Esophagus muscularis mucosa (tissue), 4 donors: ENCODE data around the gene SENP8. TPM values are rescaled to one million over a fixed set of nuclear protein-coding genes. Genes with fewer than 3 reads are reported as not detected.

Source experiments
- DNase-seq: peaks from one replicate; pipeline ENCODE4 v3.0.0-alpha.2; 2017; ENCODE audit errors: extremely low spot score
- H3K27ac ChIP-seq, 4 donors: fragments of 200-600 bp; sonication (generic); replicated peaks in 1 of 4; 1 replicate in 3 of 4; 2 replicates in 1 of 4; pipeline ENCODE4 v1.5.1; 2016 to 2019; ENCODE audit warnings: mild to moderate bottlenecking in 1 of 4
- H3K27me3 ChIP-seq, 4 donors: fragments of 200-600 bp; sonication (generic); one replicate each; pipeline versions ENCODE4 v1.5.1 to v1.6.0; 2016 to 2019
- H3K36me3 ChIP-seq, 4 donors: fragments of 200-600 bp; sonication (generic); one replicate each; pipeline ENCODE4 v1.5.1; 2016 to 2019
- H3K4me1 ChIP-seq, 4 donors: fragments of 200-600 bp; sonication (generic); one replicate each; pipeline ENCODE4 v1.5.1; 2016 to 2019
- H3K4me3 ChIP-seq, 4 donors: fragments of 200-600 bp; sonication (generic); 1 replicate in 2 of 4; 2 replicates in 2 of 4; pipeline ENCODE4 v1.5.1; 2016 to 2019; ENCODE audit warnings: mild to moderate bottlenecking in 4 of 4, moderate library complexity in 1 of 4
- H3K9me3 ChIP-seq, 4 donors: fragments of 200-600 bp; sonication (generic); 1 replicate in 3 of 4; 2 replicates in 1 of 4; pipeline ENCODE4 v1.5.1; 2016 to 2019
- EP300 ChIP-seq: sonication (generic); formaldehyde crosslinking; IDR thresholded peaks from one replicate; pipeline ENCODE4 v1.6.1; 2017; ENCODE audit warnings: antibody characterized with exemption
- POLR2A ChIP-seq: fragments of 450-650 bp; IDR thresholded peaks from one replicate; pipeline ENCODE4 v1.6.1; 2017; ENCODE audit warnings: antibody characterized with exemption, moderate library complexity, mild to moderate bottlenecking, low read depth
- POLR2AphosphoS5 ChIP-seq, 2 donors: sonication (generic); formaldehyde crosslinking; IDR thresholded peaks; one replicate each; pipeline ENCODE4 v1.6.1; 2017; ENCODE audit warnings: antibody characterized with exemption in 2 of 2
- WGBS: methylation state at CpG from one replicate; pipeline ENCODE4 v1.1.5; 2018; 5-methylcytosine and 5-hydroxymethylcytosine counted together
- intact Hi-C: fragments of 100-400 bp; cut with DNase I; formaldehyde crosslinking; loops from one replicate; pipeline ENCODE4 v1.15.1; 2023
- total RNA-seq, 4 donors: library from RNA; depleted of rRNA; stranded (reverse); fragments of >200 nt; gene quantifications; one replicate each; pipeline versions ENCODE4 v1.1.0 to v1.2.1, GENCODE V29; 2016
- TF ChIP-seq, protein P1 (sequence below), 3 experiments: fragments of 200-600 bp in 2 of 3; fragments of 450-650 bp in 1 of 3; sonication (generic) in 2 of 3; IDR thresholded peaks; one replicate each; pipeline ENCODE4 v1.5.1; 2017 to 2019; ENCODE audit warnings: antibody characterized with exemption in 3 of 3, mild to moderate bottlenecking in 2 of 3, moderate library complexity in 1 of 3

Gene SENP8
- total RNA-seq, 4 donors from 2014 or later, result 1.7 to 2.4 (median 2.0) TPM

DNA sequence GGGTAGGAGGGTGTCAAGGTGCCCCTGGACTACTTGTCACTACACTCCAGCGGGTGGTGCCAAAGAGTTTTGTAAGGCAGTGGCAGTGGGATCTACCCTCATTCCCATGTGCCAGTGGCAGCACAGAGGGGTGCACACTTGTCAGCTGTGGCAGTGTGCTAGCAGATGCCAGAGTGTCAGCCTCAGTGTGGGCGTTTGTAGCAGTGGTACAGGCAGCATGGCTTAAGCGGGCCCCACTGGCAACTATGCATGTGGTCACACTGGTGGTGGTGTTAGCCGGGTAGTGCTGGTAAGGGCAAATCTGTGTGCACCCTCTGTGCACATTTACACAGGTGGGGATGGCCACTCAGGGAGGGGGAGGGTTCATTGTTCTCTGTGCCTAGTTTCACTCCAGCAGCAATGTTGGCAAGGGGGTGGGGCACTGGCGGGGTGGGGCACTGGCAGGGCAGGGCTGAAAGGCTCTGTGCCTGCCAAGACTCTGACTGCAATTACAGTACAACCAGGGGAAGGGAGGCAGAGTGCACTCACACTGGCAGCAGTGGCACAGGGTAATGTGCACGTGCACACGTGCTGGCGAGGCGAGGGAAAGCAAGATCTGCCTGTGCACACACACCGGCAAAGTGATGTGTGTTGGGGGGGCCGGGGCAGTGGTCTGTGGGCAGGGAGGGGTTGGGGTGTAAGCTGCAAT lies 32.0 kb upstream of the SENP8 start:
- 85% methylated on average over 11 of the region's 11 CpGs for WGBS
- Histone ChIP-seq H3K9me3 (no peaks in the 10 kb centered on the region), H3K4me1 (peaks cover 0 to 30% (median 20%) of the 10 kb centered on the region in 4 donors), H3K36me3 (no peaks in the 10 kb centered on the region), H3K27ac (no peak overlapping the region), H3K4me3 (no peak overlapping the region), H3K27me3 (no peaks in the 10 kb centered on the region)
- no peak for DNase-seq
- TF ChIP-seq POLR2A (no peak), POLR2AphosphoS5 (IDR thresholded peaks at IDR 0.05) (no peak), EP300 (no peak)
- TF ChIP-seq, protein P1, sequence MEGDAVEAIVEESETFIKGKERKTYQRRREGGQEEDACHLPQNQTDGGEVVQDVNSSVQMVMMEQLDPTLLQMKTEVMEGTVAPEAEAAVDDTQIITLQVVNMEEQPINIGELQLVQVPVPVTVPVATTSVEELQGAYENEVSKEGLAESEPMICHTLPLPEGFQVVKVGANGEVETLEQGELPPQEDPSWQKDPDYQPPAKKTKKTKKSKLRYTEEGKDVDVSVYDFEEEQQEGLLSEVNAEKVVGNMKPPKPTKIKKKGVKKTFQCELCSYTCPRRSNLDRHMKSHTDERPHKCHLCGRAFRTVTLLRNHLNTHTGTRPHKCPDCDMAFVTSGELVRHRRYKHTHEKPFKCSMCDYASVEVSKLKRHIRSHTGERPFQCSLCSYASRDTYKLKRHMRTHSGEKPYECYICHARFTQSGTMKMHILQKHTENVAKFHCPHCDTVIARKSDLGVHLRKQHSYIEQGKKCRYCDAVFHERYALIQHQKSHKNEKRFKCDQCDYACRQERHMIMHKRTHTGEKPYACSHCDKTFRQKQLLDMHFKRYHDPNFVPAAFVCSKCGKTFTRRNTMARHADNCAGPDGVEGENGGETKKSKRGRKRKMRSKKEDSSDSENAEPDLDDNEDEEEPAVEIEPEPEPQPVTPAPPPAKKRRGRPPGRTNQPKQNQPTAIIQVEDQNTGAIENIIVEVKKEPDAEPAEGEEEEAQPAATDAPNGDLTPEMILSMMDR (IDR thresholded peaks at IDR 0.05), result no peak
- intact Hi-C loops, result no loop called here

DNA sequence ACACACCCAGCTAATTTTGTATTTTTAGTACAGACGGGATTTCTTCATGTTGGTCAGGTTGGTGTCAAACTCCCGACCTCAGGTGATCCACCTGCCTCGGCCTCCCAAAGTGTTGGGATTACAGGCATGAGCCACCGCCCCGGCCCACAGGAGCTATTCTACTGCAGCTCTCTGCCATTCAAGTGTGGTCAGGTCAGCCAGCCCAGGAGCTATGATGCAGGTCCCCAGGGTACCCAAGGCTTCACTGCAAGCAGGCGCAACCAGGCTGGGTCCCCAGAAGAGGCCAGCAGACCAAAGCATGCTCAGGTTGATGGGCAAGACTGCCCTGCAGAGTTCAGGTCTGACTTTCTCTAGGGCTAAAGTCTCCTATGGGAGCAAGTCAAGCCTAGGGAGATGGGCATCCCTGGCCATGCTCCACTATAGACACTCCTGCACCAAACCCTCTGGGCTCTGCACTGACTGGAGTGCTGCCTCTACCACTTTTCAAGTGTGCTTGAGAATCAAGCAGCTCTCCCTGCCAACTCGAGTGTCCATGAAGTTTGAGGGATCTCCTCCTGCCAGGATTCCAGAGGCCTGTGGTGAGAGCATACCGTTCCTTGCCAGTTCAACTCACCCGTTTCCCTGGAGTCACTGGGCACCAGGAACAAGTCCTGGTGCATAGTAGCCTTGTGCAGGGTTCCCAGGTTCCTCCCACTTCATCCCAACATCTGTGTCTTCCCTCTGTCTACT lies 31.1 kb upstream of the SENP8 start:
- H3K4me3 ChIP-seq, result no peak overlapping the region
- 87% methylated on average over 6 of the region's 9 CpGs for WGBS
- DNase-seq, result no peak
- H3K27me3 ChIP-seq, result no peaks in the 10 kb centered on the region
- H3K36me3 ChIP-seq, result peaks cover 0 to 1% (median 0%) of the 10 kb centered on the region in 4 donors
- no peaks in the 10 kb centered on the region for H3K9me3 ChIP-seq
- intact Hi-C loops, result no loop called here
- H3K27ac ChIP-seq, result no peak overlapping the region
- H3K4me1 ChIP-seq, result peaks cover 3 to 35% (median 22%) of the 10 kb centered on the region in 4 donors
- no peak for TF ChIP-seq EP300
- TF ChIP-seq POLR2AphosphoS5 (IDR thresholded peaks at IDR 0.05), result no peak
- TF ChIP-seq, protein P1 (IDR thresholded peaks at IDR 0.05), result no peak
- no peak for TF ChIP-seq POLR2A

DNA sequence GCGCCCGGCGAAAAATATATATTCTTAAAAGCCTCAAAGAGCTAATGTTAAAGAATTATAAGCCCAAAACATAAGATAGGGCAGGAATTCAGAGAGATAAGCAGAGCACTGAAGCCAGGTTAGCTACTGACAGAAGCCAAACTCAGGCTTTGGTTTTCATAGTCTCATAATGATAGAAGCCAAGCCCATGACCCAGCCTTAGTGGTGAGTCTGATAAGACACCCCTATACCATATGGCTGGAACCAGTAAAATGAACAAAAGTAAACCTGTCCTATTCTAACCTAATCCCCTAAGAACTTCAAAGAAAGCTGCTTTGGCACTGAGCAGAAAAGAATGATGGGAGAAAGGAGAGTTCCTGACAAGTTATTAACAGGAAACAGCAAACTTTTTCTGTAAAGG lies 26.2 kb upstream of the SENP8 start:
- Histone ChIP-seq H3K9me3 (no peaks in the 10 kb centered on the region), H3K4me1 (peaks cover 3 to 37% (median 19%) of the 10 kb centered on the region in 4 donors), H3K27me3 (no peaks in the 10 kb centered on the region), H3K36me3 (peaks cover 0 to 4% (median 0%) of the 10 kb centered on the region in 4 donors), H3K4me3 (no peak overlapping the region), H3K27ac (no peak overlapping the region)
- 98% methylated on average over 3 of the region's 3 CpGs for WGBS
- TF ChIP-seq POLR2A, result no peak
- no peak for TF ChIP-seq EP300
- TF ChIP-seq POLR2AphosphoS5 (IDR thresholded peaks at IDR 0.05), result no peak
- TF ChIP-seq, protein P1 (IDR thresholded peaks at IDR 0.05), result no peak
- intact Hi-C loops, result no loop called here
- no peak for DNase-seq

DNA sequence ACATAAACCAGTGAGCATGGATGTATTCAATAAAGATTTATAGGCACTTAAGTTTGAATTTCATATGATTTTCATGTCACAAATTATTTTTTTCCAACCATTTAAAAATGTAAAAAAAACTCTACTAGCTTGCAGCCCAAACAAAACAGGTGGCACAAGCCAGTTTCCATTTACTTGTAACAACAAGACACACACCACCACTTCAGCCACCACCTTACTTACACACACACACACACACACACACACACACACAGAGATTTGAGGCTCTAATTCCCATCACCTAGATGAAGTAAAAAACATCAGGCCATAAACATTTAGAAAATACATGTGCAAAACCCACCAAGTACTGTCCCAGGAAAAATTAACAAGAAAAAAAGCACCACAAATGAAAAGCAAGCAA lies 25.5 kb upstream of the SENP8 start:
- Histone ChIP-seq H3K27me3 (no peaks in the 10 kb centered on the region), H3K36me3 (peaks cover 0 to 4% (median 0%) of the 10 kb centered on the region in 4 donors), H3K4me1 (peaks cover 3 to 31% (median 15%) of the 10 kb centered on the region in 4 donors), H3K9me3 (no peaks in the 10 kb centered on the region), H3K4me3 (no peak overlapping the region), H3K27ac (no peak overlapping the region)
- intact Hi-C loops, result no loop called here
- no peak for DNase-seq
- TF ChIP-seq EP300 (no peak), POLR2AphosphoS5 (IDR thresholded peaks at IDR 0.05) (no peak), POLR2A (no peak)
- TF ChIP-seq, protein P1 (IDR thresholded peaks at IDR 0.05), result no peak
